OCI-LY3 (cell line): Measurements from ENCODE around the gene GREM2.

Experiments used
- H2AFZ ChIP-seq: fragments of 200-600, 300-600 bp; shearing (Covaris generic); 2 replicates; pipeline ENCODE4 v1.6.0; 2014; ENCODE audit warnings: antibody characterized with exemption, low read depth, low read length
- H3K27ac ChIP-seq: fragments of 200-600, 300-600 bp; sonication (generic); 2 replicates; pipeline ENCODE4 v1.5.1; 2014; ENCODE audit warnings: mild to moderate bottlenecking, low read length, moderate library complexity, mixed read lengths
- H3K27me3 ChIP-seq: fragments of 200-600, 300-600 bp; sonication (generic); 2 replicates; pipeline ENCODE4 v1.6.1; 2014; ENCODE audit warnings: low read depth, low read length, mixed read lengths
- H3K36me3 ChIP-seq: fragments of 200-600, 300-600 bp; sonication (generic); replicated peaks from 2 replicates; pipeline ENCODE3; 2014; ENCODE audit warnings: low read depth, low read length, mixed read lengths
- H3K4me1 ChIP-seq: fragments of 300-600, 200-600 bp; sonication (generic); 2 replicates; pipeline ENCODE4 v1.6.1; 2014; ENCODE audit warnings: low read length, mixed read lengths
- H3K4me2 ChIP-seq: fragments of 200-600, 300-600 bp; sonication (generic); 2 replicates; pipeline ENCODE4 v1.6.1; 2014; ENCODE audit warnings: low read length, mixed read lengths
- H3K4me3 ChIP-seq: fragments of 300-600, 200-600 bp; sonication (generic); 2 replicates; pipeline ENCODE4 v1.5.1; 2014; ENCODE audit warnings: antibody characterized with exemption, mild to moderate bottlenecking, low read length, moderate library complexity
- H3K79me2 ChIP-seq: fragments of 300-600, 200-600 bp; shearing (Covaris generic); 2 replicates; pipeline ENCODE4 v1.6.1; 2014; ENCODE audit warnings: mild to moderate bottlenecking, low read length, mixed read lengths
- H3K9ac ChIP-seq: fragments of 300-600, 200-600 bp; shearing (Covaris generic); 2 replicates; pipeline ENCODE4 v1.6.0; 2014; ENCODE audit warnings: mild to moderate bottlenecking, low read length, moderate library complexity
- H3K9me3 ChIP-seq: fragments of 200-600, 300-600 bp; shearing (Covaris generic); 2 replicates; pipeline ENCODE4 v1.6.1; 2014; ENCODE audit warnings: low read length, mixed read lengths; ENCODE audit not compliant: insufficient read depth
- H4K20me1 ChIP-seq: fragments of 200-600, 300-600 bp; sonication (generic); 2 replicates; pipeline ENCODE4 v1.6.1; 2016; ENCODE audit warnings: low read length, mixed read lengths; ENCODE audit not compliant: insufficient read depth
- CTCF ChIP-seq: fragments of 200-600, 300-600 bp; sonication (generic); IDR thresholded peaks from 2 replicates; pipeline ENCODE4 v1.5.1; 2014; ENCODE audit warnings: antibody characterized with exemption, low read length, low read depth
- EZH2phosphoT487 ChIP-seq: fragments of 200-600 bp; shearing (Covaris generic); IDR thresholded peaks from 2 replicates; pipeline ENCODE4 v1.6.1; 2018; ENCODE audit warnings: antibody characterized with exemption, mixed run types, low read depth

The GREM2 gene

GRCh38 chr1:240555524-240555923 lies 56.4 kb downstream of the GREM2 start:
- H3K27me3 ChIP-seq = peaks cover 4% of the 10 kb centered on the region; the same call in 1 of the 2 replicates
- H3K4me2 ChIP-seq = no peak overlapping the region
- H3K27ac ChIP-seq = no peak overlapping the region
- H3K4me3 ChIP-seq = no peak overlapping the region
- H3K9me3 ChIP-seq = no peaks in the 10 kb centered on the region
- H4K20me1 ChIP-seq = no peaks in the 10 kb centered on the region
- H2AFZ ChIP-seq = no peak overlapping the region
- no peak overlapping the region for H3K9ac ChIP-seq
- H3K36me3 ChIP-seq = no peaks in the 10 kb centered on the region
- peaks cover 6% of the 10 kb centered on the region for H3K4me1 ChIP-seq
- H3K79me2 ChIP-seq = no peaks in the 10 kb centered on the region
- no peak for TF ChIP-seq CTCF
- TF ChIP-seq EZH2phosphoT487 = no peak

GRCh38 chr1:240553351-240553750 lies 58.6 kb downstream of the GREM2 start:
- H3K9me3 ChIP-seq = no peaks in the 10 kb centered on the region
- no peaks in the 10 kb centered on the region for H3K79me2 ChIP-seq
- no peak overlapping the region for H3K4me2 ChIP-seq
- no peak for TF ChIP-seq EZH2phosphoT487
- no peak for TF ChIP-seq CTCF
- no peak overlapping the region for H3K27ac ChIP-seq
- H3K27me3 ChIP-seq = peaks cover 4% of the 10 kb centered on the region; the same call in 1 of the 2 replicates
- H3K4me3 ChIP-seq = no peak overlapping the region
- no peak overlapping the region; the same call in 1 of the 2 replicates for H2AFZ ChIP-seq
- H3K4me1 ChIP-seq = peaks cover 6% of the 10 kb centered on the region
- H3K36me3 ChIP-seq = no peaks in the 10 kb centered on the region
- no peaks in the 10 kb centered on the region for H4K20me1 ChIP-seq
- no peak overlapping the region for H3K9ac ChIP-seq

- no peak overlapping the region for H3K9ac ChIP-seq
- H3K36me3 ChIP-seq = no peaks in the 10 kb centered on the region
- H3K79me2 ChIP-seq = no peaks in the 10 kb centered on the region
- peaks cover 11% of the 10 kb centered on the region for H3K4me1 ChIP-seq
- H3K9me3 ChIP-seq = no peaks in the 10 kb centered on the region
- H3K4me3 ChIP-seq = no peak overlapping the region
- no peak overlapping the region for H3K27ac ChIP-seq
- H3K27me3 ChIP-seq = peaks cover 13% of the 10 kb centered on the region
- H3K4me2 ChIP-seq = no peak overlapping the region
- no peak for TF ChIP-seq EZH2phosphoT487
- no peak for TF ChIP-seq CTCF
- no peak overlapping the region for H2AFZ ChIP-seq
- no peaks in the 10 kb centered on the region for H4K20me1 ChIP-seq
These were observed 72.1 kb downstream of the GREM2 start for GRCh38 chr1:240539769-240540414.

GRCh38 chr1:240538776-240539430 lies 73.1 kb downstream of the GREM2 start:
- Histone ChIP-seq H3K27ac (no peak overlapping the region), H4K20me1 (no peaks in the 10 kb centered on the region), H2AFZ (no peak overlapping the region), H3K79me2 (no peaks in the 10 kb centered on the region), H3K27me3 (peaks cover 13% of the 10 kb centered on the region), H3K4me3 (no peak overlapping the region), H3K4me2 (no peak overlapping the region), H3K9ac (no peak overlapping the region), H3K4me1 (peaks cover 11% of the 10 kb centered on the region), H3K9me3 (no peaks in the 10 kb centered on the region), H3K36me3 (no peaks in the 10 kb centered on the region)
- TF ChIP-seq EZH2phosphoT487 = no peak
- no peak for TF ChIP-seq CTCF
